HG02571 (cell line): ENCODE data around the gene C20orf144.
A peak's percentile ranks its signal among the peaks of the same experiment; 100 is the strongest.

Experiments
- ATAC-seq: cut with Tn5 transposase; IDR thresholded peaks from one replicate; pipeline ENCODE4 v1.9.1; 2021; ENCODE audit warnings: mild to moderate bottlenecking, moderate library complexity; ENCODE audit not compliant: unreplicated experiment

C20orf144 gene

GRCh38 chr20:33649201-33649681 lies 12.9 kb upstream of the C20orf144 start:
- ATAC-seq: no peak

GRCh38 chr20:33650111-33650752 lies 11.9 kb upstream of the C20orf144 start:
- no peak for ATAC-seq

- ATAC-seq: no peak
Measured at GRCh38 chr20:33650753-33651561, 11.2 kb upstream of the C20orf144 start.

- ATAC-seq: no peak
Measured at GRCh38 chr20:33651562-33652048, 10.5 kb upstream of the C20orf144 start.

GRCh38 chr20:33653218-33653899 lies 8.8 kb upstream of the C20orf144 start:
- ATAC-seq: no peak

GRCh38 chr20:33653900-33654596 lies 8.1 kb upstream of the C20orf144 start:
- no peak for ATAC-seq

GRCh38 chr20:33654680-33655161 lies 7.4 kb upstream of the C20orf144 start:
- ATAC-seq: no peak

- ATAC-seq: no peak
Measured at GRCh38 chr20:33655164-33655563, 7.0 kb upstream of the C20orf144 start.

- no peak for ATAC-seq
Measured at GRCh38 chr20:33656010-33656782, 5.9 kb upstream of the C20orf144 start.

GRCh38 chr20:33656783-33657703 lies 5.1 kb upstream of the C20orf144 start:
- no peak for ATAC-seq

- ATAC-seq: no peak
Measured at GRCh38 chr20:33657704-33658095, 4.4 kb upstream of the C20orf144 start.

- no peak for ATAC-seq
Measured at GRCh38 chr20:33658510-33658909, 3.6 kb upstream of the C20orf144 start.

- no peak for ATAC-seq
Measured at GRCh38 chr20:33658929-33659328, 3.2 kb upstream of the C20orf144 start.

GRCh38 chr20:33659341-33660034 lies 2.6 kb upstream of the C20orf144 start:
- no peak for ATAC-seq

- no peak for ATAC-seq
Measured at GRCh38 chr20:33660035-33660684, 2.0 kb upstream of the C20orf144 start.

- no peak for ATAC-seq
Measured at GRCh38 chr20:33660685-33661058, 1.5 kb upstream of the C20orf144 start.

- peak; percentile 38 for ATAC-seq
Measured at GRCh38 chr20:33663161-33664084, 1.3 kb downstream of the C20orf144 start.
